Panc1 (cell line): ENCODE measurements around the gene SLC12A7. TPM values are rescaled to one million over a fixed set of nuclear protein-coding genes. Genes with fewer than 3 reads are reported as not detected.

ENCODE experiments used
- ATAC-seq: fragments of 200-7000 bp; cut with Tn5 transposase; 2 replicates; pipeline ENCODE4 v1.9.1; 2020; ENCODE audit warnings: mild to moderate bottlenecking, moderate library complexity
- BruUV-seq: library from RNA; stranded (reverse); fragments of 400-500 nt; replicated peaks from 2 replicates; lab custom pipeline; 2021; lab: Mats Ljungman, UMichigan
- CTCF ChIA-PET: fragments of 300-600 bp; sonication (Branson Sonifier 250); formaldehyde crosslinking; loops from one replicate; lab custom pipeline; 2022; ENCODE audit warnings: antibody characterized with exemption; lab: Charles Lee
- POLR2A ChIA-PET: fragments of 300-600 bp; sonication (Branson Sonifier 250); formaldehyde crosslinking; loops from one replicate; lab custom pipeline; 2022; ENCODE audit warnings: antibody characterized with exemption; lab: Charles Lee
- DNase-seq: peaks from one replicate; pipeline ENCODE4 v3.0.0-alpha.2; 2010; ENCODE audit warnings: low read depth, low spot score
- H3K27ac ChIP-seq: 2 replicates; pipeline ENCODE4 v1.5.1; 2011; ENCODE audit warnings: mild to moderate bottlenecking, low read length, inconsistent platforms
- H3K27me3 ChIP-seq: fragments of 200-500 bp; sonication (Bioruptor generic); 2 replicates; pipeline ENCODE4 v1.6.0; 2014; ENCODE audit warnings: low read length, inconsistent platforms; ENCODE audit not compliant: control insufficient read depth, insufficient read depth
- H3K36me3 ChIP-seq: fragments of 200-500 bp; sonication (Bioruptor generic); 2 replicates; pipeline ENCODE4 v1.5.1; 2014; ENCODE audit warnings: inconsistent platforms, mild to moderate bottlenecking, low read length, moderate library complexity; ENCODE audit not compliant: control insufficient read depth, insufficient read depth
- H3K4me1 ChIP-seq: 2 replicates; pipeline ENCODE4 v1.5.1; 2011; ENCODE audit warnings: inconsistent platforms, mild to moderate bottlenecking, low read length, moderate library complexity; ENCODE audit not compliant: control insufficient read depth, insufficient read depth
- H3K4me3 ChIP-seq, 2 experiments: 2 replicates each; pipeline ENCODE4 v1.5.1; 2011 to 2012; ENCODE audit warnings: low read depth in 2 of 2, low read length in 2 of 2, mild to moderate bottlenecking in 2 of 2, inconsistent platforms in 1 of 2, moderate library complexity in 1 of 2
- H3K9me3 ChIP-seq: fragments of 200-500 bp; sonication (Bioruptor generic); 2 replicates; pipeline ENCODE4 v1.5.1; 2014; ENCODE audit warnings: low read depth, mild to moderate bottlenecking, inconsistent platforms, low read length, moderate library complexity; ENCODE audit not compliant: control insufficient read depth, insufficient read depth
- CTCF ChIP-seq: fragments of 450-650 bp; IDR thresholded peaks from 2 replicates; pipeline ENCODE4 v1.5.1; 2017; ENCODE audit warnings: mild to moderate bottlenecking
- POLR2AphosphoS5 ChIP-seq: IDR thresholded peaks from 2 replicates; pipeline ENCODE4 v1.6.1; 2012; ENCODE audit warnings: mild to moderate bottlenecking, low read depth, low read length, moderate library complexity
- REST ChIP-seq, 2 experiments: IDR thresholded peaks; 2 replicates each; pipeline ENCODE4 v1.6.1; 2011 to 2012; ENCODE audit warnings: low read depth in 2 of 2, control low read depth in 1 of 2, low read length in 1 of 2, mild to moderate bottlenecking in 1 of 2, moderate library complexity in 1 of 2; ENCODE audit not compliant: insufficient read depth in 1 of 2
- SIN3A ChIP-seq: IDR thresholded peaks from 2 replicates; pipeline ENCODE4 v1.6.1; 2012; ENCODE audit warnings: low read depth, mild to moderate bottlenecking, low read length, moderate library complexity, borderline replicate concordance; ENCODE audit not compliant: insufficient read depth
- TCF7L2 ChIP-seq: IDR thresholded peaks from 2 replicates; pipeline ENCODE4 v1.6.1; 2011; ENCODE audit warnings: mild to moderate bottlenecking, low read depth, low read length, inconsistent platforms
- in situ Hi-C: cut with HindIII; loops from 2 replicates; pipeline ENCODE4 v1.10.0; 2016; ENCODE audit warnings: low sequenced_read_pairs, low pct_unique_long_range_greater_than_20kb
- intact Hi-C: fragments of 100-400 bp; cut with micrococcal nuclease; formaldehyde crosslinking; loops from one replicate; pipeline ENCODE4 v1.10.0; 2022; ENCODE audit not compliant: unreplicated experiment
- total RNA-seq: library from RNA; stranded (reverse); gene quantifications from one replicate; pipeline ENCODE4 v1.2.1, GENCODE V29; 2021; ENCODE audit not compliant: unreplicated experiment

The SLC12A7 gene
- total RNA-seq, 1 experiment from 2014 or later, result 297 TPM

GRCh38 chr5:1035421-1036405 is 76.2 kb downstream of the SLC12A7 start:
- DNase-seq (no peak), ATAC-seq (peak; percentile 38; the same call in 1 of the 2 replicates)
- no peak for TF ChIP-seq SIN3A
- Histone ChIP-seq H3K9me3 (no peaks in the 10 kb centered on the region), H3K36me3 (no peaks in the 10 kb centered on the region), H3K27me3 (no peaks in the 10 kb centered on the region), H3K4me3 (no peak overlapping the region), H3K4me1 (no peaks in the 10 kb centered on the region), H3K27ac (no peak overlapping the region)
- BruUV-seq, result no TSS peak
- CTCF ChIA-PET, result no interaction called here
- intact Hi-C loops (no loop called here), in situ Hi-C loops (no loop called here)
- POLR2A ChIA-PET, result no interaction called here

- CTCF ChIA-PET, result no interaction called here
These were observed 76.9 kb downstream of the SLC12A7 start for GRCh38 chr5:1034986-1035385.

More at GRCh38 chr5:1034986-1035385, 76.9 kb downstream of the SLC12A7 start:
- Histone ChIP-seq H3K27me3 (no peaks in the 10 kb centered on the region), H3K4me3 (no peak overlapping the region), H3K9me3 (no peaks in the 10 kb centered on the region), H3K27ac (no peak overlapping the region), H3K4me1 (no peaks in the 10 kb centered on the region), H3K36me3 (no peaks in the 10 kb centered on the region)
- BruUV-seq, result no TSS peak
- POLR2A ChIA-PET, result no interaction called here
- no peak for TF ChIP-seq CTCF
- no peak for TF ChIP-seq SIN3A
- no peak for TF ChIP-seq POLR2AphosphoS5
- no peak for TF ChIP-seq TCF7L2
- TF ChIP-seq REST (IDR thresholded peaks at IDR 0.05; ENCODE audit: insufficient read depth in 1 of 2, low read depth in 2 of 2, low read length in 1 of 2), result no peak
- no peak for ATAC-seq
- DNase-seq, result peak; percentile 18
- intact Hi-C loops (no loop called here), in situ Hi-C loops (no loop called here)
